ENCODE data around the gene CNTRL. TPM values are rescaled to one million over a fixed set of nuclear protein-coding genes. Genes with fewer than 3 reads are reported as not detected.

Gene CNTRL
- total RNA-seq, 1 experiment from 2014 or later = 11.6 TPM

GRCh38 chr9:121133104-121133816, 58.5 kb downstream of the CNTRL start:
- H3K4ac ChIP-seq (ENCODE audit: low read depth, low read length) = no peak overlapping the region
- no peak overlapping the region for H2BK5ac ChIP-seq (ENCODE audit: insufficient read length, low read length)
- WGBS (ENCODE audit: extremely low coverage, insufficient read length, low lambda C conversion rate) = no CpG with 5 or more reads among the region's 19 CpGs
- H3K9me3 ChIP-seq (ENCODE audit: control insufficient read depth, low read depth, low read length) = no peaks in the 10 kb centered on the region
- no peak overlapping the region for H2AFZ ChIP-seq (ENCODE audit: low read length)
- H3K27ac ChIP-seq (ENCODE audit: insufficient read length, low read depth, low read length) = no peak overlapping the region
- H3K18ac ChIP-seq (ENCODE audit: insufficient read length, low read depth, low read length) = peak overlapping the region; percentile 75
- H3K79me1 ChIP-seq (ENCODE audit: insufficient read depth, low read depth, low read length, poor library complexity, severe bottlenecking) = no peaks in the 10 kb centered on the region
- H2AK5ac ChIP-seq (ENCODE audit: insufficient read length, low read length) = no peak overlapping the region
- peak overlapping the region; percentile 25 for H3K4me2 ChIP-seq (ENCODE audit: insufficient read depth, insufficient read length, low read length)
- no peak overlapping the region for H3T11ph ChIP-seq (ENCODE audit: low read length)
- no peaks in the 10 kb centered on the region for H3K79me2 ChIP-seq (ENCODE audit: insufficient read depth, low read length)
- H3K4me3 Mint-ChIP-seq = no peak overlapping the region
- peaks cover 28 to 32% of the 10 kb centered on the region in 2 experiments for H3K4me1 Mint-ChIP-seq
- H3K27me3 ChIP-seq (ENCODE audit: insufficient read depth, low read length) = no peaks in the 10 kb centered on the region
- no peak overlapping the region for H4K91ac ChIP-seq (ENCODE audit: insufficient read length, low read depth, low read length)
- no peak overlapping the region for H4K8ac ChIP-seq (replicated peaks; ENCODE audit: insufficient read length, low read depth, low read length)
- peaks cover 2% of the 10 kb centered on the region; the same call in 1 of the 2 replicates for H3K4me1 ChIP-seq (ENCODE audit: insufficient read depth, low read length)
- no peaks in the 10 kb centered on the region for H3K23me2 ChIP-seq (ENCODE audit: insufficient read length, low read depth, low read length, poor library complexity, severe bottlenecking)
- no peak overlapping the region for H3K9ac ChIP-seq (ENCODE audit: extremely low read depth, insufficient read length, low read length)
- no peak overlapping the region for H3K14ac ChIP-seq (ENCODE audit: insufficient read depth, low read length)
- no peak overlapping the region for H3K23ac ChIP-seq (ENCODE audit: insufficient read length, low read depth, low read length)
- DNase-seq = peak; percentile 83
- no peaks in the 10 kb centered on the region; the same call in 1 of the 2 replicates for H3K27me3 Mint-ChIP-seq (ENCODE audit: low read depth)
- H2BK12ac ChIP-seq (ENCODE audit: insufficient read length, low read depth, low read length) = no peak overlapping the region
- H3K9me3 Mint-ChIP-seq = peaks cover 0 to 3% of the 10 kb centered on the region in 2 experiments; a peak in 2 of 5 replicates
- H2BK120ac ChIP-seq (ENCODE audit: low read depth, low read length, poor library complexity, severe bottlenecking) = no peak overlapping the region
- no peaks in the 10 kb centered on the region for H4K20me1 ChIP-seq (ENCODE audit: control insufficient read depth, insufficient read depth, insufficient read length)
- H3K36me3 Mint-ChIP-seq (ENCODE audit: insufficient read depth in 1 of 3, low read depth in 3 of 3) = peaks cover 8 to 21% (median 9%) of the 10 kb centered on the region in 3 experiments
- H3K56ac ChIP-seq (ENCODE audit: insufficient read length, low read depth, low read length) = no peak overlapping the region
- no peak for TF ChIP-seq CTCF (conservative IDR thresholded peaks at IDR 0.05)
- peak overlapping the region in 1 of 3 experiments; percentile 23; a peak in 1 of 7 replicates for H3K27ac Mint-ChIP-seq
- H2BK20ac ChIP-seq (ENCODE audit: low read depth, low read length, poor library complexity, severe bottlenecking) = no peak overlapping the region
- H2BK15ac ChIP-seq (ENCODE audit: low read depth, low read length) = no peak overlapping the region
- no peak overlapping the region for H4K5ac ChIP-seq (ENCODE audit: insufficient read length, low read depth, low read length)
